Retina (tissue), 1 donor: Measurements from ENCODE around the gene GTPBP4.
"Not testable (repeated sequence)": the region's sequence is repeated elsewhere in the genome, so short reads cannot be mapped to it uniquely, and the experiment has no call there.

Experiments
- DNase-seq: peaks from one replicate; pipeline ENCODE4 v3.0.0-alpha.2; 2016

The GTPBP4 gene

GRCh38 chr10:1035201-1035600 lies 47.0 kb downstream of the GTPBP4 start:
- no peak for DNase-seq

GRCh38 chr10:1036341-1036791 lies 48.1 kb downstream of the GTPBP4 start:
- DNase-seq = no peak

- DNase-seq = no peak
Observed at GRCh38 chr10:1037098-1037497, 48.9 kb downstream of the GTPBP4 start.

- not testable (repeated sequence) for DNase-seq
Observed at GRCh38 chr10:1038769-1039168, 50.5 kb downstream of the GTPBP4 start.

- no peak for DNase-seq
Observed at GRCh38 chr10:1040133-1040532, 51.9 kb downstream of the GTPBP4 start.

- DNase-seq = no peak
Observed at GRCh38 chr10:1041514-1041913, 53.3 kb downstream of the GTPBP4 start.

- DNase-seq = no peak
Observed at GRCh38 chr10:1043532-1043995, 55.3 kb downstream of the GTPBP4 start.

DNA sequence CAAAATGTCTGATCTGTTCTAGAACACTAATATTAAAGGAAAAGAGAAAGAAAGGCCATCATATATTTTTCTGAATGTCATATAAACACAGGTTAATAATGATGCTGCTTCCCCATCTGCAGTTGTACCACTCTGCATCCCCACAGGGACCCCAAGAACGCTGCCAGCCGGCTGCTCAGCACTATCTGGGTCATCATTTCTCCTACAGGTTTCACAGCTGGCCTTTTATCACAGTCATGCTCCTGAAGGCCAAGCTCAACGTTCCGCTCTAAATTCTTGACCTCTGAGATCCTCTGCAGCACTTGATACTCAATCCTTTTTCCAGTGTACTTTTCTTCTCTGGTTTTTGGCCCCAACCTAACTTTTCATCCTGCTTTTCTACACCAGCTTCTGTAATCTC lies 55.9 kb downstream of the GTPBP4 start:
- DNase-seq = peak; percentile 39

- DNase-seq = no peak
Observed at GRCh38 chr10:1044964-1045363, 56.7 kb downstream of the GTPBP4 start.

DNA sequence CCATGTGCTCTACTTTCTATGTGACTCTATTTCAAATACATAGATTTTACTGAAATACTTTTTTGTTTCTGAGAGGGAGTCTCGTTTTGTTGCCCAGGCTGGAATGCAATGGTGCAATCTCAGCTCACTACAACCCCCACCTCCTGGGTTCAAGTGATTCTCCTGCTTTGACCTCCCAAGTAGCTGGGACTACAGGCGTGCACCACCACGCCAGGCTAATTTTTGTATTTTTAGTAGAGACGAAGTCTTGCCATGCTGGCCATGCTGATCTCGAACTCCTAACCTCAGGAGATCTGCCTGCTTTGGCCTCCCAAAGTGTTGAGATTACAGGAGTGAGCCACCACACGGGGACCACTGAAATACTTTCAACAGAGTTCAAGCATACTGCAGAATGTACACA lies 57.2 kb downstream of the GTPBP4 start:
- DNase-seq = no peak

DNA sequence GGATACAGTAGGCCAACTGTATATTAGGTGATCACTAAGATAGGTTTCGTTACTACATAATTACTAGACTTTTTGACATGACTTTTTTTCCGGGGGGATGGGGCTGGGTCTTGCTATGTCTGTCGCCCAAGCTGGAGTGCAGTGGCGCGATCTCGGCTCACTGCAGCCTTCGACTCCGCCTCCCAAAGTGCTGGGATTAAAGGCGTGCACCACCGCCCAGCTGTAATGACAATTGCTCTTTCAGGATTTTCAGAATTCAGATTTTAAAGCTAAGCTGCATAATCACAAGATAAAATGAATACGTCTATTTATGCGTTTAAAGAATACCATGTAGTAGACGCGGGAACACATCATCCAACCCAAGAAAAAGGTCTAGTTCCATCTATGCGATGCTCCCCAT lies 59.7 kb downstream of the GTPBP4 start:
- DNase-seq = no peak

DNA sequence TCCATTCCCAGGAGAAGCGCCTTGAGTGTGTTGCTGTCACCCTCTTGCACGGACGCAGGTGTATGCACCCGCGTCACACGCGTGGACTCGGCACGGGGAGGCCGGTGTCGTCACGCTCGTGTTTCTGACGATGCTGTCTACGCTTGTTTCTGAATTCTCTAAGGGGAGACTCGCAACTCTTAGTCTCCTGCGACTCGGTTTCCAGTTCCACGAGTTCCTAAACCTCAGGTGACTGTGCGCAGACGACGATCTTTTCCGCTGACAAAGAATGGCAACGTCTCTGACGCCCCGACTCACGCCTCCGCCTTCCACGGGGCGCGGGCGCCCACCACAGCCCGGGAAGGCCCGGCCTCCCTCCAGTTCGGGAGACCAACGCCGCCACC lies 60.1 kb downstream of the GTPBP4 start:
- DNase-seq = no peak

DNA sequence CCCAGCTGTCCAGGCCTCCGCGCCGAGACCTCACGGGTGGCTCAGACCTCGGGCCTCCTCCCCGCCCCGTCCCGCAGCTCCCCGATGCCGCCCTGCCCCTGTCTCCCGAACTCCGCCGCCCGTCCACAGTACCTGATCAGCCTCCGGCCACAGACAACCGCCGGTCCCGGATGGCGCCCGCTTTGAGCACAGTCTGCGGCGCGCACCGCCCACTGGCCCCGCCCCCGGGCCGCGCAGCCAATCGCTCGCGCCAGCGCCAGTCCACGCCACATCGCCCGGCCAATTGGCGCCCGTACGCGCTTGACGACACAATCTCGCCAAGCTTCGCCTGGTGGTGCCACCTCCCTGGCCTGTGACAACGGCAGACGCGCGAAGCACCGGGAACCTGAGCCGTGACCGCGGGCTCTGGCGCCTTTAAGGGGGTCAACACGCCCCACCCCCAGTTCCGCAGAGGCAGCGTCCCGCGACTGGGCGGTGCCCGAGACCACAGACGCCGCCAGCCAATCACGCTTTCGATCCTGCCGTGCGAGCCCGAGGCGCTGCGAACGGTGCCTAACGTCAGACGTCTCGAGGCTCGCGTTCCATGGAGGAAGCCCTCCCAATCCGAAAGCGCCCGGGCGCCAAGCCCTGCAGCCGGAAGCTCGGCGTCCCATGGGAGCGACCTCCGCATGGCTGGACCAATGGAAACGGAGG lies 60.6 kb downstream of the GTPBP4 start, which contains the start of gene IDI1:
TSS of gene IDI1 (minus strand) at position 388 of the 693 bp plus-strand sequence. CDS start at position 272, 116 bp downstream.
- DNase-seq = peak; percentile 99

GRCh38 chr10:1049425-1049958 lies 61.3 kb downstream of the GTPBP4 start:
- no peak for DNase-seq

GRCh38 chr10:1050145-1050544 lies 61.9 kb downstream of the GTPBP4 start:
- no peak for DNase-seq

DNA sequence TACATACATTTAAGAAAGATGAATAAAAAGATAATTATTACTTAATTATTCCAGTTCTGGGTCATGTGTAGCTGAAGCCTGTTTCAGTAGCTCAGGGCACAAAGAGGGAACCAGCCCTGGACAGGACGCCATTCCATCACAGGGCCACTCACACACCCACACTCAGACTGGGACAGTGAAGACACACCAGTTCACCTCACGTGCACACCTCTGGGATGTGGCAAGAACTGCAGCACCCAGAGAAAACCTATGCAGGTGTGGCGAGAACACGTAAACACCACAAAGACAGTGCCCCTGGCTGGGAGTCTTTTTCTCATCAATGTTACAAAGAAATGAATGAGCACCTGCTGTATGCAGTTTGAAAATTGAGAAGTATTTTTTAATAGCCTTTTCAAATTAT lies 62.3 kb downstream of the GTPBP4 start:
- DNase-seq = no peak

DNA sequence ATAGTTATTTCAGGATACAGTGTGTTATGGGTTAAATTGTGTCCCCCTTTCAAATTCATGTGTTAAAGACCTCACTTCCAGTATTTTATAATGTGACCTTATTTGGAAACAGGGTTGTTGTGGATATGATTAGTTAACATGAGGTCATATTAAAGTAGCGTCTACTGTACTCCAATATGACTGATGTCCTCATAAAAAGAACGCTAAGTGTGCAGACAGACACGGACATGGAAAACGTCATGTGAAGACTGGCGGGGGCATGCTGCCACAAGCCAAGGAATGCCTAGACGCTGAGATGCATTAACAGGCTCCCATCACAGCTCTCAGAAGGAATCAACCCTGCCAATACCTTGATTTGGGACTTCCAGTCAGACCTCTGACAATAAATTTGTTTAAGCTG lies 66.5 kb downstream of the GTPBP4 start:
- no peak for DNase-seq

GRCh38 chr10:1056326-1057105 lies 68.3 kb downstream of the GTPBP4 start, which contains the start of gene WDR37:
Gene WDR37 (plus strand): TSS chr10:1056385. CDS start chr10:1072156, 15,771 bp downstream.
- DNase-seq = peak; percentile 96

- no peak for DNase-seq
Observed at GRCh38 chr10:1057106-1057657, 68.9 kb downstream of the GTPBP4 start.

DNA sequence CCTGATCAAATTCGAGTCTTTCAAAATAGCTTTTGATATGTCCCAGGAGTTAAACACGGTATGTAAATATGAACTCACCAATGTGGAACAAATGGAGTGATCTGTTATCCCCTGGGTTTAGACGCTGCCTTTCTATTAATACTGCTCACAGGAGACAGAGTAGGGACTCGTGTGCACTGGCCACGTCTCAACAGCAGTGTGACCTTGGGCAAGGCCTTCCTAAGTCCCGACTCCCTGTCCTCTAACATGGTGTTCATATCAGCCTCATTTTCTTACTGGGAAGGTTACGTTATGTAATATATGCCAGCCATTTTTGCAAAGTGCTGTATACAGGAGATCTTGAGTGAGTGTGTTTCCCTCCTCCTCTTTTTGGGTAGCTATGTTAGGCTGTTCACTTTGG lies 69.8 kb downstream of the GTPBP4 start:
- DNase-seq = no peak

DNA sequence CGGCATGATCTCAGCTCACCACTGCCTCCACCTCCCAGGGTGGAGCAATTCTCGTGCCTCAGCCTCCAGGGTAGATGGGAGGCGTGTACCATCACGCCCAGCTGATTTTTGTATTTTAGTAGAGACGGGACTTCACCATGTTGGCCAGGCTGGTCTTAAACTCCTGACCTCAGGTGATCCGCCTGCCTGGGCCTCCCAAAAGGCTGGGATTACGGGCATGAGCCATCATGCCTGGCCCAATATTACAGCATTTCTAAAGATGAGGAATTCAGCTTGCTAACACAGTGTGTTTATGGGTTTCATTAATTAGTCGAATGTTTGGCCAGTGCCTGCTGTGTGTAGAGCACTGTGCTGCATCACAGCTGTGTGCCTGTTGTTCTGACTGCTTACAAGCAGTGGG lies 71.7 kb downstream of the GTPBP4 start:
- DNase-seq = no peak

DNA sequence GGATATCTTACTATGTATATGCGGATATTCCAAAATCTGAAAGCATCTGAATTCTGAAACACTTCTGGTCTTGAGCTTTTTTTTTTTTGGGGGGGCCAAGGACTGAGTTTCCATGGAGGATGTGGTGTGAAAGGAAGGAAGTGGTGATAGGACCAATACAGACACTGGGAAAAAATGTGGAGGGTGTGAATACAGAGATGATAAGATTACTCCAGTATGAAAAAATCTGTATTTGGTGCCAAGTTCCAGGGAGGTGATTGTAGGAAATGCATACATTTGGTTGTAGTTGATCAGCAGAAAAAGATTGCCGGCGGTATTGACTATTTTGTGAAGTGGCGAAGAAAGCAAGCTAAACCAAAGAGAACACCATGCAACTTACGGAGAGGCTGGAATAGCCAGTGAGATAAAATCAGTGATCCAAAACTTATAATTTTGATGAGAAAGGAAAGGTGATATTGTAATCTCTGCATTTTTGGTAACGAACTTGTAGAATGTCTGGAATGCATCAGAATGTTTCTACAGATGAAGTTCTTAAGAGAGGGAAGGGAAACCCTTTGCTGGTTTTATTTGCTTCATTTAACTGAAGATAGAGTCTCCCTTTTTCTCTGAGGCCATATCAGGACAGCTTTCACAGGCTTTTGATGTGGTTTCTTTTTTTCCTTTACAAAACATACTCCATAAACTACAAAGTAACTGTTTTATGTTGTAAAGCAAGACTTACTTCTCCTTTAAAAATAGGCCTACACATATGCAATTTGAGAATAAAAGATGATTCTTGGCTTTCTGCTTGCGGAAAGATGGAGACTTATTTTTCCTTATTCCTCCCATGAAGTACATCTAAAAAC lies 73.9 kb downstream of the GTPBP4 start:
- DNase-seq = no peak
